HepG2 (cell line): ENCODE data around the gene SAA4. TPM values are rescaled to one million over a fixed set of nuclear protein-coding genes. Genes with fewer than 3 reads are reported as not detected.

Experiments
- ARNTL ChIP-seq: sonication (generic); formaldehyde crosslinking; IDR thresholded peaks from 2 replicates; pipeline ENCODE4 v1.4.0; 2020; ENCODE audit warnings: mild to moderate bottlenecking, missing genetic modification reagents
- DPF2 ChIP-seq: sonication (generic); formaldehyde crosslinking; IDR thresholded peaks from 2 replicates; pipeline ENCODE4 v1.4.0; 2020; ENCODE audit warnings: mild to moderate bottlenecking, low read depth, missing genetic modification reagents, borderline replicate concordance
- ERF ChIP-seq: IDR thresholded peaks from 2 replicates; pipeline ENCODE4 v1.6.1; 2018; ENCODE audit warnings: missing biosample characterization, missing genetic modification reagents
- HNF4A ChIP-seq: sonication (generic); formaldehyde crosslinking; IDR thresholded peaks from 2 replicates; pipeline ENCODE4 v1.4.0; 2020; ENCODE audit warnings: missing genetic modification reagents
- JUN ChIP-seq: sonication (generic); formaldehyde crosslinking; IDR thresholded peaks from 2 replicates; pipeline ENCODE4 v1.4.0; 2020; ENCODE audit warnings: mild to moderate bottlenecking, missing genetic modification reagents
- MAFK ChIP-seq, 2 experiments: IDR thresholded peaks in 1 of 2; conservative IDR thresholded peaks in 1 of 2; 2 replicates each; pipeline ENCODE4 v1.6.1; 2011; ENCODE audit warnings: improper control_type of control experiment in 2 of 2, low read length in 2 of 2
- MED13 ChIP-seq: sonication (generic); formaldehyde crosslinking; IDR thresholded peaks from 2 replicates; pipeline ENCODE4 v1.5.0; 2020; ENCODE audit warnings: missing genetic modification reagents
- NCOA1 ChIP-seq: sonication (generic); formaldehyde crosslinking; IDR thresholded peaks from 2 replicates; pipeline ENCODE4 v1.9.0; 2021; ENCODE audit warnings: missing genetic modification reagents
- NCOR1 ChIP-seq: fragments of 200-600 bp; sonication (generic); IDR thresholded peaks from 2 replicates; pipeline ENCODE4 v1.7.0; 2017; ENCODE audit warnings: antibody characterized with exemption, low read length, borderline replicate concordance
- PPARG ChIP-seq: conservative IDR thresholded peaks from 2 replicates; pipeline ENCODE4 v1.6.1; 2016; ENCODE audit warnings: missing biosample characterization, missing genetic modification reagents
- STAG1 ChIP-seq: sonication (generic); formaldehyde crosslinking; IDR thresholded peaks from 2 replicates; pipeline ENCODE4 v1.4.0; 2020; ENCODE audit warnings: missing genetic modification reagents
- TBL1XR1 ChIP-seq: fragments of 150-350 bp; IDR thresholded peaks from 2 replicates; pipeline ENCODE4 v1.6.1; 2014; ENCODE audit warnings: borderline replicate concordance, low read length; ENCODE audit not compliant: partially characterized antibody
- TRIM24 ChIP-seq: sonication (generic); formaldehyde crosslinking; IDR thresholded peaks from 2 replicates; pipeline ENCODE4 v1.8.0; 2022; ENCODE audit warnings: mild to moderate bottlenecking, missing genetic modification reagents
- ZNF33A ChIP-seq: sonication (generic); formaldehyde crosslinking; IDR thresholded peaks from 2 replicates; pipeline ENCODE4 v1.5.1; 2020; ENCODE audit warnings: missing genetic modification reagents, mild to moderate bottlenecking, moderate library complexity, borderline replicate concordance
- ZNF572 ChIP-seq: sonication (generic); formaldehyde crosslinking; IDR thresholded peaks from 2 replicates; pipeline ENCODE4 v1.5.1; 2020; ENCODE audit warnings: mild to moderate bottlenecking, missing genetic modification reagents
- ZNF619 ChIP-seq: sonication (generic); formaldehyde crosslinking; IDR thresholded peaks from 2 replicates; pipeline ENCODE4 v1.4.0; 2020; ENCODE audit warnings: mild to moderate bottlenecking, missing genetic modification reagents
- polyA plus RNA-seq, 8 experiments: library from polyadenylated mRNA; depleted of rRNA in 3 of 8; stranded (reverse) in 7 of 8; unstranded in 1 of 8; fragments of >200 nt; fragmentation: Illumina TruSeq in 4 of 8; extraction: Trizol in 4 of 8; gene quantifications; 2 replicates each; pipeline versions ENCODE4 v1.2.1 to v1.2.3, GENCODE V29; 2011 to 2016; ENCODE audit warnings: low read depth in 4 of 8, missing spikeins in 1 of 8, mixed read lengths in 1 of 8; ENCODE audit not compliant: insufficient read depth in 1 of 8
- total RNA-seq, 5 experiments: library from RNA; depleted of rRNA; stranded (reverse); fragments of >200 nt; fragmentation: Illumina TruSeq; extraction: Trizol; gene quantifications; 2 replicates each; pipeline ENCODE4 v1.2.3, GENCODE V29; 2016; ENCODE audit warnings: low read depth in 1 of 5
- TF ChIP-seq, protein P1 (sequence below): sonication (generic); formaldehyde crosslinking; conservative IDR thresholded peaks from 2 replicates; pipeline ENCODE4 v1.5.0; 2020; ENCODE audit warnings: missing genetic modification reagents
- TF ChIP-seq, protein P2 (sequence below): sonication (generic); formaldehyde crosslinking; conservative IDR thresholded peaks from 2 replicates; pipeline ENCODE4 v1.4.0; 2020; ENCODE audit warnings: mild to moderate bottlenecking, missing genetic modification reagents, moderate library complexity
- TF ChIP-seq, protein P3 (sequence below): sonication (generic); formaldehyde crosslinking; IDR thresholded peaks from 2 replicates; pipeline ENCODE4 v1.5.1; 2020; ENCODE audit warnings: mild to moderate bottlenecking, missing genetic modification reagents, borderline replicate concordance

SAA4 gene
- total and polyA plus RNA-seq, 2 of the 13 experiments (the other 11 are each of a cell fraction or from before 2014, with no cell fraction given) = 53.4 to 253 TPM

DNA sequence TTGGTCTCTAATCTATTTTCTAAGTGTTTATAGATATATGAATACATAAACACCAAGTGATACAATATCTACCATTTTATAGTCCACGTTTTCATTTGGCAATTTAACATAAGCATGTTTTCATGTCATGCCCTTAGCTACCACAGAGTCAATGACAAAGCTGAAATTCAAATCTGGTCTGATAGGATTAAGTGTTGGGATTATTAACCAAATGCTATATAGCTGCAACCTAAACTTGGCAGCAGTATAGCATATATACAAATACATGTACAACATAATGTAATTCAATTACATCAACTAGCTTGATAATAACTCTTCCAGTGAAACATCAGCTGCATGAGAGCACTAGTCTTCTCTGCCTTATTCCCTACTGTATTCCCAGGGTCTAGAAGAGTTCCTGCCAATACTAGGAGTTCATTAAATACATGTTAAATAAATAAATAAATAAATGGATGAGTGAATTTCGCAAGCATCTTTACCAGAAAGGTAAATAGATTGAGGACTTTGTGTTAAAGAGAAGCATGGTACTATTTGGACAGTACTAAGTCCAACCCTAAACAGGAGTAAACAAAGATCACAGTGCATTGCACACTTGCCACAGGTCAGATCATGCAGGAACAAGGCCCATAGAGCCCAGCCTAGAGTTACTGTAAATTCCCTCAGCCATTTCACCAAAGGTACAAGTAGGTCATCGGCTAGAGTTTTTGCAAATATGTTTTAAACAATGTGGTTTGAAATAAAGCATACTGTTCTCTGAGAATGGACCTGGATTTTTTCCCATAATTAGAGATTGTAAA is 12.8 kb downstream of the SAA4 start (continued):
- TF ChIP-seq, protein P1, sequence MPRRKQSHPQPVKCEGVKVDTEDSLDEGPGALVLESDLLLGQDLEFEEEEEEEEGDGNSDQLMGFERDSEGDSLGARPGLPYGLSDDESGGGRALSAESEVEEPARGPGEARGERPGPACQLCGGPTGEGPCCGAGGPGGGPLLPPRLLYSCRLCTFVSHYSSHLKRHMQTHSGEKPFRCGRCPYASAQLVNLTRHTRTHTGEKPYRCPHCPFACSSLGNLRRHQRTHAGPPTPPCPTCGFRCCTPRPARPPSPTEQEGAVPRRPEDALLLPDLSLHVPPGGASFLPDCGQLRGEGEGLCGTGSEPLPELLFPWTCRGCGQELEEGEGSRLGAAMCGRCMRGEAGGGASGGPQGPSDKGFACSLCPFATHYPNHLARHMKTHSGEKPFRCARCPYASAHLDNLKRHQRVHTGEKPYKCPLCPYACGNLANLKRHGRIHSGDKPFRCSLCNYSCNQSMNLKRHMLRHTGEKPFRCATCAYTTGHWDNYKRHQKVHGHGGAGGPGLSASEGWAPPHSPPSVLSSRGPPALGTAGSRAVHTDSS = no peak
- TF ChIP-seq HNF4A (CRISPR knock-in tag) (peak; percentile 99), TBL1XR1 (peak; percentile 63), NCOA1 (peak; percentile 50; the same call in 1 of the 2 replicates), STAG1 (peak; percentile 18; the same call in 1 of the 2 replicates), ARNTL (CRISPR knock-in tag) (peak; percentile 56; the same call in 1 of the 2 replicates), NCOR1 (peak; percentile 96), TRIM24 (CRISPR knock-in tag) (peak; percentile 50; the same call in 1 of the 2 replicates), JUN (CRISPR knock-in tag) (0 out of 2 replicates have a peak, but pooled peaks have one; percentile 40), PPARG (CRISPR knock-in tag) (peak; percentile 44; the same call in 1 of the 2 replicates), ERF (CRISPR knock-in tag) (0 out of 2 replicates have a peak, but pooled peaks have one; percentile 20), ZNF33A (CRISPR knock-in tag) (no peak), MAFK (conservative IDR thresholded peaks at IDR 0.05 in 1 of 2, IDR thresholded peaks at IDR 0.05 in 1 of 2; ENCODE audit: low read length in 2 of 2) (no peak; a peak in 1 of 4 replicates), ZNF619 (CRISPR knock-in tag) (no peak), DPF2 (peak; percentile 73), ZNF572 (CRISPR knock-in tag) (no peak), MED13 (CRISPR knock-in tag) (no peak)
- TF ChIP-seq, protein P2, sequence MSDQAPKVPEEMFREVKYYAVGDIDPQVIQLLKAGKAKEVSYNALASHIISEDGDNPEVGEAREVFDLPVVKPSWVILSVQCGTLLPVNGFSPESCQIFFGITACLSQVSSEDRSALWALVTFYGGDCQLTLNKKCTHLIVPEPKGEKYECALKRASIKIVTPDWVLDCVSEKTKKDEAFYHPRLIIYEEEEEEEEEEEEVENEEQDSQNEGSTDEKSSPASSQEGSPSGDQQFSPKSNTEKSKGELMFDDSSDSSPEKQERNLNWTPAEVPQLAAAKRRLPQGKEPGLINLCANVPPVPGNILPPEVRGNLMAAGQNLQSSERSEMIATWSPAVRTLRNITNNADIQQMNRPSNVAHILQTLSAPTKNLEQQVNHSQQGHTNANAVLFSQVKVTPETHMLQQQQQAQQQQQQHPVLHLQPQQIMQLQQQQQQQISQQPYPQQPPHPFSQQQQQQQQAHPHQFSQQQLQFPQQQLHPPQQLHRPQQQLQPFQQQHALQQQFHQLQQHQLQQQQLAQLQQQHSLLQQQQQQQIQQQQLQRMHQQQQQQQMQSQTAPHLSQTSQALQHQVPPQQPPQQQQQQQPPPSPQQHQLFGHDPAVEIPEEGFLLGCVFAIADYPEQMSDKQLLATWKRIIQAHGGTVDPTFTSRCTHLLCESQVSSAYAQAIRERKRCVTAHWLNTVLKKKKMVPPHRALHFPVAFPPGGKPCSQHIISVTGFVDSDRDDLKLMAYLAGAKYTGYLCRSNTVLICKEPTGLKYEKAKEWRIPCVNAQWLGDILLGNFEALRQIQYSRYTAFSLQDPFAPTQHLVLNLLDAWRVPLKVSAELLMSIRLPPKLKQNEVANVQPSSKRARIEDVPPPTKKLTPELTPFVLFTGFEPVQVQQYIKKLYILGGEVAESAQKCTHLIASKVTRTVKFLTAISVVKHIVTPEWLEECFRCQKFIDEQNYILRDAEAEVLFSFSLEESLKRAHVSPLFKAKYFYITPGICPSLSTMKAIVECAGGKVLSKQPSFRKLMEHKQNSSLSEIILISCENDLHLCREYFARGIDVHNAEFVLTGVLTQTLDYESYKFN (CRISPR knock-in tag) = peak; percentile 99
- TF ChIP-seq, protein P3, sequence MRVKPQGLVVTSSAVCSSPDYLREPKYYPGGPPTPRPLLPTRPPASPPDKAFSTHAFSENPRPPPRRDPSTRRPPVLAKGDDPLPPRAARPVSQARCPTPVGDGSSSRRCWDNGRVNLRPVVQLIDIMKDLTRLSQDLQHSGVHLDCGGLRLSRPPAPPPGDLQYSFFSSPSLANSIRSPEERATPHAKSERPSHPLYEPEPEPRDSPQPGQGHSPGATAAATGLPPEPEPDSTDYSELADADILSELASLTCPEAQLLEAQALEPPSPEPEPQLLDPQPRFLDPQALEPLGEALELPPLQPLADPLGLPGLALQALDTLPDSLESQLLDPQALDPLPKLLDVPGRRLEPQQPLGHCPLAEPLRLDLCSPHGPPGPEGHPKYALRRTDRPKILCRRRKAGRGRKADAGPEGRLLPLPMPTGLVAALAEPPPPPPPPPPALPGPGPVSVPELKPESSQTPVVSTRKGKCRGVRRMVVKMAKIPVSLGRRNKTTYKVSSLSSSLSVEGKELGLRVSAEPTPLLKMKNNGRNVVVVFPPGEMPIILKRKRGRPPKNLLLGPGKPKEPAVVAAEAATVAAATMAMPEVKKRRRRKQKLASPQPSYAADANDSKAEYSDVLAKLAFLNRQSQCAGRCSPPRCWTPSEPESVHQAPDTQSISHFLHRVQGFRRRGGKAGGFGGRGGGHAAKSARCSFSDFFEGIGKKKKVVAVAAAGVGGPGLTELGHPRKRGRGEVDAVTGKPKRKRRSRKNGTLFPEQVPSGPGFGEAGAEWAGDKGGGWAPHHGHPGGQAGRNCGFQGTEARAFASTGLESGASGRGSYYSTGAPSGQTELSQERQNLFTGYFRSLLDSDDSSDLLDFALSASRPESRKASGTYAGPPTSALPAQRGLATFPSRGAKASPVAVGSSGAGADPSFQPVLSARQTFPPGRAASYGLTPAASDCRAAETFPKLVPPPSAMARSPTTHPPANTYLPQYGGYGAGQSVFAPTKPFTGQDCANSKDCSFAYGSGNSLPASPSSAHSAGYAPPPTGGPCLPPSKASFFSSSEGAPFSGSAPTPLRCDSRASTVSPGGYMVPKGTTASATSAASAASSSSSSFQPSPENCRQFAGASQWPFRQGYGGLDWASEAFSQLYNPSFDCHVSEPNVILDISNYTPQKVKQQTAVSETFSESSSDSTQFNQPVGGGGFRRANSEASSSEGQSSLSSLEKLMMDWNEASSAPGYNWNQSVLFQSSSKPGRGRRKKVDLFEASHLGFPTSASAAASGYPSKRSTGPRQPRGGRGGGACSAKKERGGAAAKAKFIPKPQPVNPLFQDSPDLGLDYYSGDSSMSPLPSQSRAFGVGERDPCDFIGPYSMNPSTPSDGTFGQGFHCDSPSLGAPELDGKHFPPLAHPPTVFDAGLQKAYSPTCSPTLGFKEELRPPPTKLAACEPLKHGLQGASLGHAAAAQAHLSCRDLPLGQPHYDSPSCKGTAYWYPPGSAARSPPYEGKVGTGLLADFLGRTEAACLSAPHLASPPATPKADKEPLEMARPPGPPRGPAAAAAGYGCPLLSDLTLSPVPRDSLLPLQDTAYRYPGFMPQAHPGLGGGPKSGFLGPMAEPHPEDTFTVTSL (CRISPR knock-in tag) = peak; percentile 93
